NCI-H524 (cell line): ENCODE measurements around the gene CHAD.
"Not testable (repeated sequence)": the region's sequence is repeated elsewhere in the genome, so short reads cannot be mapped to it uniquely, and the experiment has no call there.

Experiments used
- DNase-seq, 2 experiments: peaks; one replicate each; lab custom pipeline; 2025; lab: John Stamatoyannopoulos, UW

The CHAD gene

GRCh38 chr17:50426814-50427787 lies 41.6 kb downstream of the CHAD start:
- peak; percentile 18 to 66 for DNase-seq

GRCh38 chr17:50426472-50426782 lies 42.3 kb downstream of the CHAD start:
- DNase-seq, result no peak

- DNase-seq, result peak; percentile 65 to 85
Measured at GRCh38 chr17:50425682-50426471, 42.8 kb downstream of the CHAD start, which contains the start of gene ACSF2. TSS of gene ACSF2 (plus strand) at chr17:50426218. CDS start at chr17:50426262, 44 bp downstream.

GRCh38 chr17:50424996-50425681 lies 43.5 kb downstream of the CHAD start:
- no peak for DNase-seq

- no peak for DNase-seq
Measured at GRCh38 chr17:50424246-50424995, 44.3 kb downstream of the CHAD start.

GRCh38 chr17:50423553-50424159 lies 45.0 kb downstream of the CHAD start:
- DNase-seq, result peak in 1 of 2 experiments; percentile 6

GRCh38 chr17:50422738-50423137 lies 45.9 kb downstream of the CHAD start:
- no peak for DNase-seq

- no peak for DNase-seq
Measured at GRCh38 chr17:50421308-50422051, 47.2 kb downstream of the CHAD start.

GRCh38 chr17:50420419-50421112 lies 48.1 kb downstream of the CHAD start:
- no peak for DNase-seq

GRCh38 chr17:50419577-50419976 lies 49.1 kb downstream of the CHAD start:
- DNase-seq, result not testable (repeated sequence)

- DNase-seq, result no peak
Measured at GRCh38 chr17:50414808-50415207, 53.9 kb downstream of the CHAD start.
